OCI-LY7 (cell line): Measurements from ENCODE around the gene PCDH1. TPM values are rescaled to one million over a fixed set of nuclear protein-coding genes. Genes with fewer than 3 reads are reported as not detected.

ENCODE experiments used
- BruUV-seq: library from RNA; stranded (reverse); fragments of 400-500 nt; replicated peaks from 2 replicates; lab custom pipeline; 2021; lab: Mats Ljungman, UMichigan
- CTCF ChIA-PET: fragments of 300-600 bp; sonication (Branson Sonifier 250); formaldehyde crosslinking; loops from one replicate; lab custom pipeline; 2022; ENCODE audit warnings: antibody characterized with exemption; ENCODE audit not compliant: unreplicated experiment; lab: Charles Lee
- POLR2A ChIA-PET: fragments of 300-600 bp; sonication (Branson Sonifier 250); formaldehyde crosslinking; loops from one replicate; lab custom pipeline; 2022; ENCODE audit warnings: antibody characterized with exemption; lab: Charles Lee
- DNase-seq: peaks from one replicate; pipeline ENCODE4 v3.0.0-alpha.2; 2015; ENCODE audit warnings: low spot score
- H2AFZ ChIP-seq: fragments of 200-600 bp; sonication (generic), shearing (Covaris generic); 2 replicates; pipeline ENCODE4 v1.6.1; 2014; ENCODE audit warnings: mild to moderate bottlenecking, antibody characterized with exemption, low read length, moderate library complexity
- H3K27ac ChIP-seq: fragments of 200-600 bp; sonication (generic); 2 replicates; pipeline ENCODE4 v1.5.1; 2014; ENCODE audit warnings: mixed run types, low read depth, mild to moderate bottlenecking, moderate library complexity, low read length, inconsistent platforms; ENCODE audit not compliant: poor library complexity, severe bottlenecking
- H3K36me3 ChIP-seq: fragments of 200-600 bp; sonication (generic); 2 replicates; pipeline ENCODE4 v1.6.1; 2014; ENCODE audit warnings: mild to moderate bottlenecking, antibody characterized with exemption, low read length, moderate library complexity, mixed read lengths; ENCODE audit not compliant: insufficient read depth
- H3K4me1 ChIP-seq: fragments of 200-600 bp; sonication (generic); 2 replicates; pipeline ENCODE4 v1.5.1; 2014; ENCODE audit warnings: mild to moderate bottlenecking, low read length; ENCODE audit not compliant: insufficient read depth, poor library complexity, severe bottlenecking
- H3K4me2 ChIP-seq: fragments of 200-600 bp; sonication (generic); 2 replicates; pipeline ENCODE4 v1.6.1; 2014; ENCODE audit warnings: mild to moderate bottlenecking, low read length
- H3K4me3 ChIP-seq: fragments of 200-600 bp; sonication (generic); 2 replicates; pipeline ENCODE4 v1.5.1; 2014; ENCODE audit warnings: mild to moderate bottlenecking, low read depth, low read length; ENCODE audit not compliant: poor library complexity, severe bottlenecking
- H3K79me2 ChIP-seq: fragments of 200-600 bp; sonication (generic); 2 replicates; pipeline ENCODE4 v1.6.1; 2016; ENCODE audit warnings: low read depth, mild to moderate bottlenecking, low read length, moderate library complexity, mixed read lengths; ENCODE audit not compliant: insufficient read depth
- H3K9me2 ChIP-seq: fragments of 200-600 bp; sonication (generic); 2 replicates; pipeline ENCODE4 v1.6.1; 2016; ENCODE audit warnings: mild to moderate bottlenecking, low read length, mixed read lengths; ENCODE audit not compliant: insufficient read depth
- H3K9me3 ChIP-seq: fragments of 200-600 bp; sonication (generic); 2 replicates; pipeline ENCODE4 v1.6.1; 2014; ENCODE audit warnings: mild to moderate bottlenecking, mixed run types, low read length, mixed read lengths
- H4K20me1 ChIP-seq: fragments of 200-600 bp; sonication (generic); 2 replicates; pipeline ENCODE4 v1.6.1; 2014; ENCODE audit warnings: mild to moderate bottlenecking, antibody characterized with exemption, low read length, moderate library complexity, mixed read lengths; ENCODE audit not compliant: insufficient read depth
- CTCF ChIP-seq: fragments of 200-600 bp; sonication (generic); conservative IDR thresholded peaks from 2 replicates; pipeline ENCODE4 v1.5.1; 2014; ENCODE audit warnings: mild to moderate bottlenecking, antibody characterized with exemption, low read length, moderate library complexity, mixed read lengths
- EZH2phosphoT487 ChIP-seq: fragments of 200-600 bp; sonication (generic); IDR thresholded peaks from 2 replicates; pipeline ENCODE4 v1.6.1; 2018; ENCODE audit warnings: low read depth, borderline replicate concordance, mild to moderate bottlenecking, mixed run types, antibody characterized with exemption, low read length, moderate library complexity, mixed read lengths
- intact Hi-C: fragments of 100-400 bp; cut with micrococcal nuclease; formaldehyde crosslinking; loops from one replicate; pipeline ENCODE4 v1.10.0; 2022; ENCODE audit not compliant: unreplicated experiment
- total RNA-seq, 2 experiments: library from RNA; depleted of rRNA in 1 of 2; stranded (reverse); fragments of >200 nt in 1 of 2; shearing (Covaris generic) in 1 of 2; gene quantifications; 2 replicates each; pipeline ENCODE4 v1.2.3, GENCODE V29; 2014 to 2022

The PCDH1 gene
- total RNA-seq, 2 experiments from 2014 or later, result not detected

- BruUV-seq, result no TSS peak
- Histone ChIP-seq H3K4me1 (peaks cover 10% of the 10 kb centered on the region), H3K79me2 (no peaks in the 10 kb centered on the region), H4K20me1 (no peaks in the 10 kb centered on the region), H2AFZ (no peak overlapping the region), H3K9me3 (no peaks in the 10 kb centered on the region), H3K27ac (no peak overlapping the region), H3K4me3 (no peak overlapping the region), H3K9me2 (no peaks in the 10 kb centered on the region), H3K36me3 (no peaks in the 10 kb centered on the region), H3K4me2 (no peak overlapping the region)
- CTCF ChIA-PET, result no interaction called here
- intact Hi-C loops, result loop anchor here (5.0 kb wide), 2 partner anchors 40 to 65 kb away; no protein-coding TSS in a partner anchor
- no peak for DNase-seq
- POLR2A ChIA-PET, result no interaction called here
- TF ChIP-seq EZH2phosphoT487 (no peak), CTCF (no peak)
These were observed 639 bp downstream of the PCDH1 start for GRCh38 chr5:141877356-141878185.

- no peaks in the 10 kb centered on the region for H3K36me3 ChIP-seq
- POLR2A ChIA-PET, result no interaction called here
- H3K79me2 ChIP-seq, result no peaks in the 10 kb centered on the region
These were observed 1.4 kb downstream of the PCDH1 start for GRCh38 chr5:141876628-141877355.

More at GRCh38 chr5:141876628-141877355, 1.4 kb downstream of the PCDH1 start:
- H3K27ac ChIP-seq, result no peak overlapping the region
- peaks cover 10% of the 10 kb centered on the region for H3K4me1 ChIP-seq
- H2AFZ ChIP-seq, result no peak overlapping the region
- DNase-seq, result no peak
- intact Hi-C loops, result loop anchor here (5.0 kb wide), 2 partner anchors 39 to 64 kb away; no protein-coding TSS in a partner anchor
- no peak overlapping the region for H3K4me2 ChIP-seq
- no peaks in the 10 kb centered on the region for H3K9me3 ChIP-seq
- no peak for TF ChIP-seq CTCF
- TF ChIP-seq EZH2phosphoT487, result no peak
- CTCF ChIA-PET, result no interaction called here
- no peak overlapping the region for H3K4me3 ChIP-seq
- H3K9me2 ChIP-seq, result no peaks in the 10 kb centered on the region
- no peaks in the 10 kb centered on the region for H4K20me1 ChIP-seq
- no TSS peak for BruUV-seq
